Nephron (organoid): ENCODE data around the gene MED9.

Source experiments
- H3K27ac Mint-ChIP-seq, 3 experiments: 2 replicates each; pipeline ENCODE4 v1.8.0; 2020; ENCODE audit warnings: mixed read lengths in 3 of 3, mild to moderate bottlenecking in 2 of 3, moderate library complexity in 1 of 3
- H3K27me3 Mint-ChIP-seq: 2 replicates; pipeline ENCODE4 v1.8.0; 2021; ENCODE audit warnings: low read depth, mild to moderate bottlenecking, moderate library complexity, mixed read lengths
- H3K36me3 Mint-ChIP-seq: 2 replicates; pipeline ENCODE4 v1.8.0; 2020; ENCODE audit warnings: low read depth, mixed read lengths
- H3K4me1 Mint-ChIP-seq: 2 replicates; pipeline ENCODE4 v1.8.0; 2020; ENCODE audit warnings: mixed read lengths
- H3K4me3 Mint-ChIP-seq, 3 experiments: 2 replicates each; pipeline ENCODE4 v1.8.0; 2020; ENCODE audit warnings: mild to moderate bottlenecking in 3 of 3, mixed read lengths in 3 of 3, moderate library complexity in 2 of 3
- H3K9me3 Mint-ChIP-seq: 2 replicates; pipeline ENCODE4 v1.8.0; 2020; ENCODE audit warnings: mixed read lengths
- TF ChIP-seq, protein P1 (sequence below), 3 experiments: fragments of 200-600 bp; sonication (generic); IDR thresholded peaks; one replicate each; pipeline ENCODE4 v1.5.0; 2021; ENCODE audit warnings: antibody characterized with exemption in 3 of 3; ENCODE audit not compliant: unreplicated experiment in 3 of 3

MED9 gene

DNA sequence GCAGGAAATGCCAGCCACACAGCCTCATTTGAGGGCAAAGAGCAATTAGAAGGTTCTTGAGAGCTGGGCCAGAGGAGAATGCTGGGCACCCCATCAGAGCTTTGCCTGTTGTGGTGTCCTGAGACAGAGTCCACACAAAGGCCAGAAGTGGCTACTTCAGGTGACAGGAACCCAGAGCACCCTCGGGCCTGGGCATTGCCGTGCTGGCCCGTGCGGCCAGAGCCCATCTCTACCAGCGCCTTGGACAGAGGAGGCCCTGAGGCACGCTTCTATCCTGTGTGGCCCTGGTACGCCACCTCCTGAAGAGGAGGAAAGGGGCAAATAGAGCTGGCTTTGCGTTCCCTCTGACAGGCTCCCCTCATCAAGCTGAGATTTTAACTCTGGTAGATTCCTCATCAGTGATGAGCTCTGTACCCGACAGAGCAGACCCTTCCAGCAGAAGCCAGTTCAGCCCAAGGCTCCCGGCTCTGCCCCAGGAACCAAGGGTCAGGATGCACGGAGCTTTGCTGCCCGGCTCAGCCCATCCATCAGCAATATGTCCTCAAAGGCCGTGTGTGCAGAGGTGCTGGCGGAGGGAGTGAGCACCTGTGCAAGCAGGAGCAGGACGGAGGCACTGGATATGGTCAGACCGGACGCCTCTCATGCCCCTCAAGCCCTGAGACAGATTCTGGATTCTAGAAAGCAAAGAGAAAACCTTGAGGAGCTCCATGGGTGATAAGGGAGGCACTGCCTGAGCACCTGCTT, 22.8 kb downstream of the MED9 start:
- Mint-ChIP-seq H3K27ac (no peak overlapping the region), H3K9me3 (no peaks in the 10 kb centered on the region), H3K36me3 (no peaks in the 10 kb centered on the region), H3K4me3 (no peak overlapping the region), H3K27me3 (peaks cover 34% of the 10 kb centered on the region), H3K4me1 (peaks cover 20% of the 10 kb centered on the region)
- TF ChIP-seq, protein P1, sequence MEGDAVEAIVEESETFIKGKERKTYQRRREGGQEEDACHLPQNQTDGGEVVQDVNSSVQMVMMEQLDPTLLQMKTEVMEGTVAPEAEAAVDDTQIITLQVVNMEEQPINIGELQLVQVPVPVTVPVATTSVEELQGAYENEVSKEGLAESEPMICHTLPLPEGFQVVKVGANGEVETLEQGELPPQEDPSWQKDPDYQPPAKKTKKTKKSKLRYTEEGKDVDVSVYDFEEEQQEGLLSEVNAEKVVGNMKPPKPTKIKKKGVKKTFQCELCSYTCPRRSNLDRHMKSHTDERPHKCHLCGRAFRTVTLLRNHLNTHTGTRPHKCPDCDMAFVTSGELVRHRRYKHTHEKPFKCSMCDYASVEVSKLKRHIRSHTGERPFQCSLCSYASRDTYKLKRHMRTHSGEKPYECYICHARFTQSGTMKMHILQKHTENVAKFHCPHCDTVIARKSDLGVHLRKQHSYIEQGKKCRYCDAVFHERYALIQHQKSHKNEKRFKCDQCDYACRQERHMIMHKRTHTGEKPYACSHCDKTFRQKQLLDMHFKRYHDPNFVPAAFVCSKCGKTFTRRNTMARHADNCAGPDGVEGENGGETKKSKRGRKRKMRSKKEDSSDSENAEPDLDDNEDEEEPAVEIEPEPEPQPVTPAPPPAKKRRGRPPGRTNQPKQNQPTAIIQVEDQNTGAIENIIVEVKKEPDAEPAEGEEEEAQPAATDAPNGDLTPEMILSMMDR (IDR thresholded peaks at IDR 0.05; ENCODE audit: unreplicated experiment in 3 of 3), result no peak

DNA sequence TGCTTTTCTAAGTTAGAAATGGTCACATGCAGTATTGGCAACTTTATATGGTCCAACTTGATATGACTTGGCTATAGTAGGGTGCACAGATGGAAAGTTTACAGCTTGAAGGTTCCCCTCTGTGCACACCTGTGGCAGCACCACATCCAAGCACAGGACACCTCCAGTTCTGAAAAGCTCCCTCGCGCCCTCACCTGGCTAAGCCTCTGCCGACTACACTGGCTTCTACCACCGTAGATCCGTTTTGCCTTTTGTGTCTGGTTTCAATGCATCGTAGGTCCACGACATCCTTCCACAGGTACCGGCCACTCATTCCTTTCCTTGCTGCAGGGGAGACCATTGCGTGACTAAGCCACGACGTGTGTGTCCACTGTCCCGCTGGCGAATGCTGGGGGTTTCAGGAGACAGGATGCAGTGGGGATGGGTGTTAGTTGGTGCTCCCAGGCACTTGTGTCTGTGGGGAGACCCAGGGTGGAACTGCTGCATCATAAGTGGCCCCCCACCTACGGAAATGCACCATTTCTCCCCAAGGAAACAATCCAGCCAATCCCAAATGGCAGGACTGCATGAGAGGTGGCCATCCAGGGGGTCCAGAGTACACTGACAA, 24.3 kb downstream of the MED9 start:
- TF ChIP-seq, protein P1 (IDR thresholded peaks at IDR 0.05; ENCODE audit: unreplicated experiment in 3 of 3), result peak in 1 of 3 experiments; percentile 6
- no peak overlapping the region for H3K4me3 Mint-ChIP-seq
- H3K27me3 Mint-ChIP-seq, result peaks cover 25% of the 10 kb centered on the region
- peaks cover 14% of the 10 kb centered on the region for H3K4me1 Mint-ChIP-seq
- H3K27ac Mint-ChIP-seq, result no peak overlapping the region
- no peaks in the 10 kb centered on the region for H3K36me3 Mint-ChIP-seq
- no peaks in the 10 kb centered on the region for H3K9me3 Mint-ChIP-seq

DNA sequence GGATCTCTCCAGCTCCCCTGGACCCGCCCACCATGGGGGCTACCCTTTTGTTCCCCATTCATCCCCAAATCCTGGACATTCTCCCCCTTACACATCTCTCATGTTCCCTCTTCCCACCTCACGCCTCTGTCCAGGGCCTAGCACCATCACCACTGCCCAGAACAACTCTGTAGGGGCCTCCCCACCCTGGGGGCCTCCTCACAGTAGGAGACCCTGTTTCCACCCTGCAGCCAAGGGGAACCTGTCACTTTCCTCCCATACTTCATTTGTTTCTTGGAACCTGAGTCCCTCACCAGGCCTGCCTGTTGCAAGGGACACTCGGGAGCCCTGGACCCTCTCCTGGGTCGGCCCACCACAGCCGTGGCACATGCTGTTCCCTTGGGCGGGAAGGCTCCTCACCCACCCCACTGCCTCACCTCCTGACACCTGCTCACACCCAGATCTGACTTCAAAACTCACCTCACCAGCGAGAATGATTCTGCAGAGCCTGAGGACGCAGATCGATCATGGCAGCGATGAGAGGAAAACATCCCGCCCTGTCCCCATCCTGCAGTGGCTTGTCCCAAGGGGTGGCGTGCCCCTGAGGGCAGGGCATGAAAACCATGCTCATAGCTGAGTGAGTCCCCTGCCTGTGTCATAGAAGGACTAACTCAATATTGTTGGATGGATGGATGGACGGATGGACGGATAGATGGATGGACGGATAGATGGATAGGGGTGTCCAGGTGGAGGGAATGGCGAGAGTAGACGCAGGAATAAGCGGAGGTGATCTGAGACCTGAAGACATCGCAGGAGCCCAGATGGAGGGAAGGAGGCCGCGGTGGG, 26.2 kb downstream of the MED9 start:
- H3K9me3 Mint-ChIP-seq, result no peaks in the 10 kb centered on the region
- H3K4me1 Mint-ChIP-seq, result peaks cover 18% of the 10 kb centered on the region
- H3K27ac Mint-ChIP-seq, result no peak overlapping the region
- H3K4me3 Mint-ChIP-seq, result peak overlapping the region in 1 of 3 experiments; percentile 2
- peaks cover 17% of the 10 kb centered on the region for H3K27me3 Mint-ChIP-seq
- H3K36me3 Mint-ChIP-seq, result no peaks in the 10 kb centered on the region
- TF ChIP-seq, protein P1 (IDR thresholded peaks at IDR 0.05; ENCODE audit: unreplicated experiment in 3 of 3), result no peak

DNA sequence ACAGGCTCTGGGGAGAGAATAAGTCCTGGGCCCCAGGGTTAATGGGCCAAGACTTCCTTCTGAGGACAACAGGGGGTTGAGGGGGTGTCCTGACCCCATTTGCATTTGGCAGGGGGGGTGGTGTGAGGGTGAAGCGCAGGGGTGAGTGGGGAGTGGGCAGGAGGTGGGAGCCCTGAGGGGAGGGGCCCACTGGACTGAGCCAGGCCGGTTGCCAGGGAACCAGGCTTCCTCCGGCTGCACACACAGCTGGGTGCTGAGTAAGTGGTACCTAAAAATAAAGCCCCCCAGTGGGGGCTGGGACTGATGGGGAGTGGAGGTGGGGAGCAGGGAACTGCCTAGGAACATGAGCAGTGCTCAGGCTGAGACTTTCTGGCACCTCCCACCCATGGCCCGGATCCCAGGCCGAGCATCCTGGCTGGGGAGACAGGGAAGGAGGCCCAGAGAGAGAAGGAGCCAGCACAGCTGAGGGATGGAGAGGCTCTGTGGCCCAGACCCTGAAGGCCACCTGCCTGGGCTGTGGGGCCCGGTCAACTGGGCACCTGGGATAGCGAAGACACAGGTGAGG, 26.8 kb downstream of the MED9 start:
- H3K9me3 Mint-ChIP-seq, result no peaks in the 10 kb centered on the region
- no peak overlapping the region for H3K4me3 Mint-ChIP-seq
- H3K27ac Mint-ChIP-seq, result peak overlapping the region in 1 of 3 experiments; percentile 39
- H3K36me3 Mint-ChIP-seq, result no peaks in the 10 kb centered on the region
- peaks cover 16% of the 10 kb centered on the region for H3K27me3 Mint-ChIP-seq
- peaks cover 20% of the 10 kb centered on the region for H3K4me1 Mint-ChIP-seq
- TF ChIP-seq, protein P1 (IDR thresholded peaks at IDR 0.05; ENCODE audit: unreplicated experiment in 3 of 3), result no peak

DNA sequence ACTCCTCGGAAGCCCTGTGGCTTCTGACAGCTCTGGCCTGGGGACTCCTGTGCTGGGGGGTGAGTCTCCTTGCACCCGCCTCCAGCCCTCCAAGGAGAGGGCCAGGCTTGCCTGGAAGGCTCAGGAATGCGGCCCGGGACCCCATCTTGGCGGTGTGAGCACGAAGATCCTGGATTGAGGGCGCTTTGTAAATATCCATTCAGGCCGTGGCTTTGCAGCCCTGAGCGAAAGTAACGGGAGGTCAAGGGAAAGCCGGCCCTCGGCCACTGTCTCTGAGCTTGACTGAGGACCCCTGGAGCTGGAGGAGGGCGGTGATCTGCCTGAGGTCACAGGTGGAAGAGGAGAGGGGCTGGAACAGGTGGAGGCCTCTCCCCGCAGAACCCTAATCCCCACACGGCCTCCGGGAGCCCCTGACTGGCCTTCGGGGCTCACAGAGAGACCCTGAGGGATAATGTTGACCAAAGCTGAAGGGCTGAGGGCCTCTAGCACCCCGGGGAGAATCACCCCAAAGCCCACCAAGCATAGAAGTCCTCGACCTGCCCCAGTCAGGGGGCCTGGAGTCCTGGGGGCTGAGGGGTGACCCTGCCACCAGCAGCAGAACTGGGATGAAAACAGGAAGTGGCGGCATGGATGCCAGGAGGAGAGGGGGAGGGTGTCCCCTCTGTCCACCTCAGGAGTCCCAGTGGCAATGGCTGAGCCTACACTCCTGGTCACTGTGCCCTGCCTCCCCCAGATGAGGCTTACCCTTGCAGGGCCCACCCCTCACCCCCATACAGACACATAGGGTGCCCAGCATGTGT, 27.7 kb downstream of the MED9 start:
- TF ChIP-seq, protein P1 (IDR thresholded peaks at IDR 0.05; ENCODE audit: unreplicated experiment in 3 of 3), result no peak
- no peaks in the 10 kb centered on the region for H3K9me3 Mint-ChIP-seq
- peaks cover 25% of the 10 kb centered on the region for H3K4me1 Mint-ChIP-seq
- H3K27me3 Mint-ChIP-seq, result peaks cover 16% of the 10 kb centered on the region
- no peaks in the 10 kb centered on the region for H3K36me3 Mint-ChIP-seq
- no peak overlapping the region for H3K27ac Mint-ChIP-seq
- H3K4me3 Mint-ChIP-seq, result no peak overlapping the region
